ENCODE data around the gene PRR23B.
"Not testable (repeated sequence)": the region's sequence is repeated elsewhere in the genome, so short reads cannot be mapped to it uniquely, and the experiment has no call there.

The PRR23B gene

GRCh38 chr3:139020868-139021234, at the start of gene PRR23B:
Gene PRR23B (minus strand): TSS chr3:139020926. CDS start chr3:139020661, 265 bp downstream.
- no peak for DNase-seq (ENCODE audit: low read depth in 3 of 3)

- DNase-seq (ENCODE audit: low read depth in 3 of 3) = no peak
These were observed 42.2 kb upstream of the PRR23B start for GRCh38 chr3:139062918-139063317.

GRCh38 chr3:139052802-139053600, 32.3 kb upstream of the PRR23B start:
- DNase-seq (ENCODE audit: low read depth in 3 of 3) = no peak

GRCh38 chr3:139044366-139045210, 23.9 kb upstream of the PRR23B start, which contains the start of gene PRR23C:
Gene PRR23C (minus strand): TSS chr3:139044892. CDS start chr3:139044620, 272 bp downstream.
- DNase-seq (ENCODE audit: low read depth in 3 of 3) = no peak

- DNase-seq (ENCODE audit: low read depth in 3 of 3) = no peak
These were observed 23.0 kb upstream of the PRR23B start for GRCh38 chr3:139043554-139044365.

- no peak for DNase-seq (ENCODE audit: low read depth in 3 of 3)
These were observed 16.8 kb upstream of the PRR23B start for GRCh38 chr3:139037478-139037877.

- no peak for DNase-seq (ENCODE audit: low read depth in 3 of 3)
These were observed 11.7 kb upstream of the PRR23B start for GRCh38 chr3:139032326-139033002.

- DNase-seq (ENCODE audit: low read depth in 3 of 3) = not testable (repeated sequence)
These were observed 9.8 kb upstream of the PRR23B start for GRCh38 chr3:139030576-139030975.

GRCh38 chr3:139024968-139025367, 4.2 kb upstream of the PRR23B start:
- DNase-seq (ENCODE audit: low read depth in 3 of 3) = no peak

DNA sequence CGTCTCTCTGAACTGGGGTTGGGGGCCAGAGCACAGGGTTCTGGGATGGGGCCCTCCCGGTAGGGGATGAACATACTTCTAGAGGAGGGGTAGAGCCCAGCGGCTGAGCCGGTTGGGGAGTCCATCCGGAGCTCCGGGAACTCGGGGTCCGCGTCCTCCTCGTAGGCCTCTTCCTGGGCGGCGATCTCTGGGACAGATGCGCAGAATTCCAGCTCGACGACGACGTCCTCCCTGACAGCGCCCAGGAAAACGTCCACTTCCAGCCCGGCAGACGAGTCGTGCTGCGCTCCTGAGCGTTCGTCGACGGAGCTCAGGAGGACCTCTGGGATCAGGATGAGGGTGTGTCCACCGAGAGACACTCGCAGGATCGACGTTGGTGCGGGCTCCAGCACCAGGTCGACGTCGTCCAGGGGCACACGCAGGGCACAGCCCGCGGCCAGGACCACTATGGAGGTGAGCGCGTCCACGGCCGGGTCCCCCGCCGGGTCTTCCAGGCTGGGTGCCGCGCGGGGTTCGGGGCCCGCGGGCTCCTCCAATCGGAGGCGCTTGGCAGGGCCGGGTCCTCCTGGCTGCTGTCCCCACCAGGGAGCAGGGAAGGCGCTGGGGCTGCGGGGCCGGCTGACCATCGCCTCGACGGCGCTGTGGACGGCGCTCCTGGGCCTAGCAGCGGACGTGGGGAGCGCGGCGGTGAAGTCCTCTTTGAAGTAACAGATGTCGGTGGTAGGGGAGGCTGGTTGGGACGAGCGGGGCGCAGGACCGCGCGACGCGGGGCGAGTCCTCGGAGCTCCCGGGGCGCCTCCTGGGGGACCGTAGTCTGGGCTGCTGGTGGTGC, 474 bp downstream of the PRR23B start:
- no peak for DNase-seq (ENCODE audit: low read depth in 3 of 3)

DNA sequence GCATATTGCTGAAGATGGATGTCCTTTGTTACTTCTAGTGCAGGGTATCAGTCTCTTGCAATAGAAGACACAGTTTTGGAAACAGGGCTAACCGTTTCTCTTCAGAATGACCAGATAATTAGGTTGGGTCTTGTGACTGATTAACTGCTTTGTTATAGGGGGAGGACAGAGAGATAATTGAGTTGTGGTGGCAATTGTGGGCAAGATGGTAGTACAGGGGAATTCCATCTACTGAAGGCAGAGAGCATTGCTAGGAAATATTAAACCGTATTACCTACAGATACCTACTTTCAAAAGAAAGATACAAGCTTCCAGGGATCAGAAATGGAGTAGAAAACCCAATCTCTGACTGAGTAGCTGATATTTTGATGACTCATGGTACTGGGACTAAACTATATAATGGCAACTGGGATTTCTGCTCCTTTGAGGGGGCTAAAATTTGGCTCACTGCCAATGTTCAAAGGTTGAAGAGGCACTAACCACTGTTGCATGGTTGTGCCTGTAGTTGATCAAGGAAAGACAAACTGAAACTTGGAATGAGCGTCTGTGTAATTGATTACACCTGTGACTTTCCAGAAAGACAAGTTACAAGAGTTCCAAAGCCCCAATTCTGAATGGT, 4.2 kb downstream of the PRR23B start:
- DNase-seq (ENCODE audit: low read depth in 3 of 3) = no peak

- DNase-seq (ENCODE audit: low read depth in 3 of 3) = no peak
These were observed 14.5 kb downstream of the PRR23B start, which contains the start of gene PRR23A for GRCh38 chr3:139006051-139006716. Gene PRR23A (minus strand): TSS chr3:139006268. CDS start chr3:139006268, 0 bp downstream.

DNA sequence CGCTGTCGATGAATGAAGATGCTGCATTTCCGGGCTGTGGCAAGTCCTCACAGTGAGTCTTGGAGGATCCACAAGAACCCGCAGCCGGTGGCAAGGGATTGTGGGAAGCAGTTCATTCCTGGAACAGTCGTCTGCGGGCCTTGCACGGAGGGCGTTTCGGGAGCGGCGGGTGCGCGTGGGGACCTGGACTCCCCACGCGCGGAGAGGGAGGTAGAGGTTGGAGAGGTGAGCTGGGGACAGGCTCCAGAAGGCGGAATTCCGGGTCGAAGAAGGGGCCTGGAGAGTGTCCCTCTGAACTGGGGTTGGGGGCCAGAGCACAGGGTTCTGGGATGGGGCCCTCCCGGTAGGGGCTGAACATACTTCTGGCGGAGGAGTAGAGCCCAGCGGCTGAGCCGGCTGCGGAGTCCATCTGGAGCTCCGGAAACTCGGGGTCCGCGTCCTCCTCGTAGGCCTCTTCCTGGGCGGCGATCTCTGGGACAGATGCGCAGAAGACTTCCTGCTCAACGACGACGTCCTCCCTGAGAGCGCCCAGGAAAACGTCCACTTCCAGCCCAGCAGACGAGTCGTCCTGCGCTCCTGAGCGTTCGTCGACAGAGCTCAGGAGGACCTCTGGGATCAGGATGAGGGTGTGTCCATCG, 15.3 kb downstream of the PRR23B start:
- no peak for DNase-seq (ENCODE audit: low read depth in 3 of 3)

GRCh38 chr3:138995706-138996105, 25.0 kb downstream of the PRR23B start:
- DNase-seq (ENCODE audit: low read depth in 3 of 3) = no peak

DNA sequence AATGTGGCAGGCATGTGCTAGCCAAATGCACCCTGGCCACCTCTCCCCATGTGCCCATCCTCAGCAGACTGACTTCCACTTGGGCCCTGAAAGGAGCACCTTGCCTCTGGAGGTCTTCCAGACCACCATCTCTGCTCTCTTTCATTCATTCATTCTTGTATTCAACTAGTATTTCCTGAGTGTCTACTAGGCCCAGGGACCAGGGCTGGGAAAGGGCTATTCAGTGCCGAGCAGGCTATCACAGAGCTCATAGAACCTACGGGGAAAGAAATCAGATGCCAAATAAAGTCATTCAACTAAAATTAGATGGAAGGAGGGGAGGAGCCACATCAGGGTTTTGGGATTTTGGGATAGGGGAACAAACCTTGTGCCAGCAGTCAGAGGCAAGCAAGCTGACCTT, 33.5 kb downstream of the PRR23B start:
- DNase-seq (ENCODE audit: low read depth in 3 of 3) = no peak

- DNase-seq (ENCODE audit: low read depth in 3 of 3) = no peak
These were observed 34.8 kb downstream of the PRR23B start for GRCh38 chr3:138985932-138986331.

- DNase-seq (ENCODE audit: low read depth in 3 of 3) = no peak
These were observed 35.9 kb downstream of the PRR23B start for GRCh38 chr3:138984816-138985215.

GRCh38 chr3:138976047-138976446, 44.7 kb downstream of the PRR23B start:
- no peak for DNase-seq (ENCODE audit: low read depth in 3 of 3)

- DNase-seq (ENCODE audit: low read depth in 3 of 3) = no peak
These were observed 45.4 kb downstream of the PRR23B start for GRCh38 chr3:138975351-138975750.

Measured in stimulated activated CD4-positive, alpha-beta T cell treated with anti-CD3 and anti-CD28 coated beads, TNF-alpha, amount 100 ng/mL, for 48 hours (primary cell).